ENCODE data around the gene ANGPTL5. TPM values are rescaled to one million over a fixed set of nuclear protein-coding genes. Genes with fewer than 3 reads are reported as not detected.

ANGPTL5 gene
- total RNA-seq, 3 donors from 2014 or later: 0.16 to 0.46 TPM; not detected in 1

GRCh38 chr11:101840704-101841103 is 75.6 kb downstream of the ANGPTL5 start:
- no peaks in the 10 kb centered on the region for H3K4me1 ChIP-seq (ENCODE audit: low read depth)
- intact Hi-C loops (cut with DNase I, micrococcal nuclease): loop anchor here in 1 of 2 donors (10.0 kb wide), 1 partner anchor 386 kb away; no protein-coding TSS in a partner anchor
- ATAC-seq (no peak), DNase-seq (no peak)
- no peaks in the 10 kb centered on the region for H3K36me3 ChIP-seq (ENCODE audit: low read depth)
- H3K9me3 ChIP-seq: no peaks in the 10 kb centered on the region
- no peak overlapping the region for H3K4me3 ChIP-seq
- no peak for TF ChIP-seq CTCF (IDR thresholded peaks at IDR 0.05)

Other genes starting within 250 kb of the ANGPTL5 start
- 1 to 10 TPM; 3.7 to 7.4 (median 4.1) TPM for gene CEP126, start 1.5 kb downstream of the ANGPTL5 start, total RNA-seq
- gene CFAP300, start 130.9 kb upstream of the ANGPTL5 start, total RNA-seq: 1 to 10 TPM in 1 of 3 donors, under 1 TPM in 1, not detected in 1; 0.51 to 2.0 TPM
- gene YAP1, start 193.9 kb upstream of the ANGPTL5 start, total RNA-seq: 100 to 1,000 TPM in 1 of 3 donors, 10 to 100 TPM in 2; 41.3 to 126 (median 52.2) TPM

All from mucosa of descending colon (tissue), 3 donors.